GM23338 (cell line): ENCODE results near the gene IQGAP2. TPM values are rescaled to one million over a fixed set of nuclear protein-coding genes. Genes with fewer than 3 reads are reported as not detected.

Experiments
- ATAC-seq: fragments of 200-7000 bp; cut with Tn5 transposase; 3 replicates; pipeline ENCODE4 v1.9.1; 2020
- DNase-seq: peaks from one replicate; pipeline ENCODE4 v3.0.0-alpha.2; 2015; ENCODE audit warnings: low spot score
- H2AFZ ChIP-seq: fragments of 200-600 bp; sonication (generic); 2 replicates; pipeline ENCODE4 v1.8.0; 2016; ENCODE audit warnings: antibody characterized with exemption, mild to moderate bottlenecking, moderate library complexity
- H3F3A ChIP-seq: fragments of 200-600 bp; sonication (generic); replicated peaks from 2 replicates; pipeline ENCODE4 v1.8.0; 2017; ENCODE audit warnings: antibody characterized with exemption, mixed run types, low read depth
- H3K27ac ChIP-seq: fragments of 200-600 bp; sonication (generic); 2 replicates; pipeline ENCODE4 v1.6.1; 2016; ENCODE audit warnings: low read depth
- H3K27me3 ChIP-seq: fragments of 200-600 bp; sonication (generic); 2 replicates; pipeline ENCODE4 v1.8.0; 2016; ENCODE audit warnings: mild to moderate bottlenecking, mixed run types, moderate library complexity; ENCODE audit not compliant: insufficient read depth
- H3K36me3 ChIP-seq: fragments of 200-600 bp; sonication (generic); 2 replicates; pipeline ENCODE4 v1.8.0; 2016; ENCODE audit warnings: mild to moderate bottlenecking; ENCODE audit not compliant: insufficient read depth
- H3K4me1 ChIP-seq: fragments of 200-600 bp; sonication (generic); 2 replicates; pipeline ENCODE4 v1.8.0; 2016; ENCODE audit warnings: mild to moderate bottlenecking, moderate library complexity; ENCODE audit not compliant: insufficient read depth
- H3K4me2 ChIP-seq: fragments of 200-600 bp; sonication (generic); 2 replicates; pipeline ENCODE4 v1.7.1; 2017; ENCODE audit warnings: mixed run types
- H3K4me3 ChIP-seq: fragments of 200-600 bp; sonication (generic); 2 replicates; pipeline ENCODE4 v1.6.1; 2016; ENCODE audit warnings: mixed run types
- H3K79me2 ChIP-seq: fragments of 200-600 bp; sonication (generic); replicated peaks from 2 replicates; pipeline ENCODE4 v1.8.0; 2017; ENCODE audit warnings: mild to moderate bottlenecking; ENCODE audit not compliant: insufficient read depth
- H3K9me2 ChIP-seq: fragments of 200-600 bp; sonication (generic); 2 replicates; pipeline ENCODE4 v1.8.0; 2017; ENCODE audit not compliant: insufficient read depth
- H4K20me1 ChIP-seq: fragments of 200-600 bp; sonication (generic); replicated peaks from 2 replicates; pipeline ENCODE4 v1.8.0; 2017; ENCODE audit warnings: mild to moderate bottlenecking; ENCODE audit not compliant: insufficient read depth
- H3K27ac Mint-ChIP-seq: 2 replicates; pipeline ENCODE4 v1.8.0; 2020; ENCODE audit warnings: inconsistent platforms, mild to moderate bottlenecking, moderate library complexity, mixed read lengths
- H3K27me3 Mint-ChIP-seq: 3 replicates; pipeline ENCODE4 v1.8.0; 2022; ENCODE audit warnings: low read depth, mild to moderate bottlenecking, moderate library complexity, mixed read lengths, inconsistent platforms; ENCODE audit not compliant: insufficient read depth, poor library complexity
- H3K36me3 Mint-ChIP-seq: 3 replicates; pipeline ENCODE4 v1.8.0; 2021; ENCODE audit warnings: low read depth, mild to moderate bottlenecking, inconsistent platforms, moderate library complexity, mixed read lengths
- H3K4me1 Mint-ChIP-seq: 3 replicates; pipeline ENCODE4 v1.8.0; 2020; ENCODE audit warnings: mild to moderate bottlenecking, inconsistent platforms, mixed read lengths
- H3K4me3 Mint-ChIP-seq: 3 replicates; pipeline ENCODE4 v1.8.0; 2021; ENCODE audit warnings: moderate library complexity, mild to moderate bottlenecking, inconsistent platforms, mixed read lengths
- H3K9me3 Mint-ChIP-seq: 3 replicates; pipeline ENCODE4 v1.8.0; 2020; ENCODE audit warnings: moderate library complexity, mild to moderate bottlenecking, inconsistent platforms, mixed read lengths
- CREB1 ChIP-seq: fragments of 250-450 bp; sonication (Bioruptor Pico); IDR thresholded peaks from 2 replicates; pipeline ENCODE4 v1.5.0; 2020; ENCODE audit warnings: low read depth, mild to moderate bottlenecking, moderate library complexity
- CTCF ChIP-seq, 2 experiments: fragments of 200-600 bp in 1 of 2; sonication (generic) in 1 of 2; conservative IDR thresholded peaks; 2 replicates each; pipeline versions ENCODE4 v1.5.1 to v1.6.1; 2016 to 2017; ENCODE audit warnings: antibody characterized with exemption in 2 of 2, low read depth in 2 of 2, mild to moderate bottlenecking in 2 of 2, moderate library complexity in 1 of 2
- ETS1 ChIP-seq: IDR thresholded peaks from 2 replicates; pipeline ENCODE4 v1.6.1; 2016; ENCODE audit warnings: antibody characterized with exemption
- EZH2 ChIP-seq: fragments of 200-600 bp; sonication (generic); IDR thresholded peaks from one replicate; pipeline ENCODE4 v1.8.0; 2017; ENCODE audit warnings: antibody characterized with exemption, mild to moderate bottlenecking, low read depth; ENCODE audit not compliant: unreplicated experiment
- EZH2phosphoT487 ChIP-seq: fragments of 200-600 bp; sonication (generic); IDR thresholded peaks from one replicate; pipeline ENCODE4 v1.8.1; 2018; ENCODE audit warnings: antibody characterized with exemption; ENCODE audit not compliant: unreplicated experiment
- JUNB ChIP-seq: IDR thresholded peaks from one replicate; pipeline ENCODE4 v1.6.1; 2016; ENCODE audit warnings: antibody characterized with exemption; ENCODE audit not compliant: unreplicated experiment
- NANOG ChIP-seq: IDR thresholded peaks from 2 replicates; pipeline ENCODE4 v1.6.1; 2016; ENCODE audit warnings: antibody characterized with exemption, borderline replicate concordance
- POLR2AphosphoS5 ChIP-seq: IDR thresholded peaks from 2 replicates; pipeline ENCODE4 v1.6.1; 2016; ENCODE audit warnings: antibody characterized with exemption, low read depth
- REST ChIP-seq: IDR thresholded peaks from one replicate; pipeline ENCODE4 v1.6.1; 2018; ENCODE audit warnings: antibody characterized with exemption; ENCODE audit not compliant: unreplicated experiment
- STAT1 ChIP-seq: IDR thresholded peaks from one replicate; pipeline ENCODE4 v1.6.1; 2016; ENCODE audit warnings: antibody characterized with exemption; ENCODE audit not compliant: unreplicated experiment
- ZNF114 ChIP-seq: fragments of 250-450 bp; sonication (Bioruptor Pico); IDR thresholded peaks from 2 replicates; pipeline ENCODE4 v1.5.0; 2020; ENCODE audit warnings: mild to moderate bottlenecking, moderate library complexity
- ZNF331 ChIP-seq: fragments of 250-450 bp; sonication (Bioruptor Pico); IDR thresholded peaks from 2 replicates; pipeline ENCODE4 v1.5.0; 2020; ENCODE audit warnings: low read depth, mild to moderate bottlenecking, moderate library complexity
- ZNF462 ChIP-seq: fragments of 250-450 bp; sonication (Bioruptor Pico); IDR thresholded peaks from 2 replicates; pipeline ENCODE4 v1.5.0; 2020; ENCODE audit warnings: mild to moderate bottlenecking, moderate library complexity
- polyA plus RNA-seq: library from polyadenylated mRNA; unstranded; fragments of >200 nt; fragmentation: Nextera tagmentation; extraction: Ambion mirVana; gene quantifications from 2 replicates; pipeline ENCODE4 v1.2.1, GENCODE V29; 2016
- total RNA-seq: library from RNA; depleted of rRNA; stranded (reverse); fragments of >200 nt; shearing (Covaris generic); gene quantifications from 2 replicates; pipeline ENCODE4 v1.2.3, GENCODE V29; 2014

Gene IQGAP2
- total and polyA plus RNA-seq, 2 experiments from 2014 or later, result 60.0 to 86.5 TPM

- H3K27ac ChIP-seq, result no peak overlapping the region
Observed at GRCh38 chr5:76622076-76622475, 219.0 kb downstream of the IQGAP2 start.

More at GRCh38 chr5:76622076-76622475, 219.0 kb downstream of the IQGAP2 start:
- Histone ChIP-seq H3K4me1 (peaks cover 21% of the 10 kb centered on the region; the same call in 1 of the 2 replicates), H2AFZ (no peak overlapping the region), H3K4me3 (no peak overlapping the region), H4K20me1 (no peaks in the 10 kb centered on the region), H3K4me2 (no peak overlapping the region), H3K27me3 (no peaks in the 10 kb centered on the region), H3F3A (no peaks in the 10 kb centered on the region), H3K36me3 (no peaks in the 10 kb centered on the region), H3K79me2 (no peaks in the 10 kb centered on the region), H3K9me2 (no peaks in the 10 kb centered on the region)
- ATAC-seq (no peak), DNase-seq (no peak)
- Mint-ChIP-seq H3K4me3 (no peak overlapping the region), H3K27ac (peak overlapping the region; percentile 25; the same call in 1 of the 2 replicates), H3K27me3 (no peaks in the 10 kb centered on the region), H3K9me3 (no peaks in the 10 kb centered on the region), H3K36me3 (peaks cover 3% of the 10 kb centered on the region; the same call in 1 of the 3 replicates), H3K4me1 (peaks cover 35% of the 10 kb centered on the region)
- TF ChIP-seq JUNB (no peak), ZNF114 (CRISPR knock-in tag) (no peak), EZH2phosphoT487 (no peak), ZNF462 (CRISPR knock-in tag) (no peak), NANOG (no peak), CREB1 (CRISPR knock-in tag) (no peak), ETS1 (no peak), CTCF (conservative IDR thresholded peaks at IDR 0.05; ENCODE audit: low read depth in 2 of 2) (no peak), STAT1 (no peak), EZH2 (no peak), REST (no peak), POLR2AphosphoS5 (no peak), ZNF331 (CRISPR knock-in tag) (no peak)
